GM19468 (cell line): Measurements from ENCODE around the gene CDKN1B.

Experiments
- ATAC-seq: cut with Tn5 transposase; IDR thresholded peaks from one replicate; pipeline ENCODE4 v1.9.1; 2021; ENCODE audit warnings: mild to moderate bottlenecking, moderate library complexity, moderate number of reproducible peaks; ENCODE audit not compliant: unreplicated experiment; ENCODE audit errors: extremely low read depth

Gene CDKN1B

DNA sequence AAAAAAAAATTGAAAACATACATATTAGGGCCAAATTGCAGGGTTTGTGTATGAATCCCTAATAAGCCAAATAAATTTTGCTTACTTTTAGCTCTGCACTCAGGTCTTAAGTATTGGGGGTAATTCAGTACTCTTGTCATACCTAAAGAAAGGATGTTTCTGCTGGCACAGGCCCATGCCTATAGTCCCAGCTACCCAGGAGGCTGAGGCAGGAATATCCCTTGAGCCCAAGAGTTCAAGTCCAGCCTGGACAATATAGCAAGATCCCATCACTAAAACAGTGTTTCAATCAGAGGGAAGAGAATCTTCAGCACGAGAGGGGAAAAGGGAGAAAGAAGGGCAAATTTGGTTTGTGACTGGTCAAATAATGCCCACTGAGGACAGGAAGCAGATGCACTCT, 17.8 kb upstream of the CDKN1B start:
- ATAC-seq, result no peak

DNA sequence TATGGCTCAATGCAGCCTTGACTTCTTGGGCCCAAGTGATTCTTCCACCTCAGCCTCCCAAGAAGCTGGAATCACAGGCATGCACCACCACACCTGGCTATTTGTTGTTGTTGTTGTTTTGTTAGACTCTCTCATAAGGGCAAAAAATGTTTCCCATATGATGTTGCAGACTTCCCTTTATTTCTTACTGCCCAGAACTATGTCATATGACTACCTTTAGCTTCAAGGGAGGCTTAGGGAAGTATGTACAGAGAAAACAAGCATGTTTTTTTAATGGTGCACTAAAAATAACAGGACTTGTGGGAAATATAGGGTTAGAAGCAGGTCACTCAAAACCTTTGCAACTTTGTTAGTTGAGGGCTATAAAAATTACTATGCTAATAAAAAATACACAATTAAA, 16.9 kb upstream of the CDKN1B start:
- ATAC-seq, result no peak

DNA sequence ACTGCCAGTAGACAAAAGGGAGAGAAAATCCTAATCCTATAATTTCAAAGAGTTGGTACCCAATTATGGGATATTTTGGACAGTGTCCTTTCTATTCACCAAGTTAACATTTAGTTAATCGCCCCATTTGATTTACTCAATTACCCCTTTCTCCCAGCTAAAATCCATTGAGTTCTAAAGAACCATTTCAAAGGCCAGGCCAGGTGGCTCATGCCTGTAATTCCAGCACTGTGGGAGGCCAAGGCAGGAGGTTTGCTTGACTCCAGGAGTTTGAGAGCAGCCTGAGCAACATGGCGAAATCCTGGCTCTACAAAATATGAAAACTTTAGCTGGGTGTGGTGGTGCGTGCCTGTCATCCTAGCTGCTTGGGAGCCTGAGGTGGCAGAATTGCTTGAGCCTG, 15.7 kb upstream of the CDKN1B start:
- no peak for ATAC-seq

DNA sequence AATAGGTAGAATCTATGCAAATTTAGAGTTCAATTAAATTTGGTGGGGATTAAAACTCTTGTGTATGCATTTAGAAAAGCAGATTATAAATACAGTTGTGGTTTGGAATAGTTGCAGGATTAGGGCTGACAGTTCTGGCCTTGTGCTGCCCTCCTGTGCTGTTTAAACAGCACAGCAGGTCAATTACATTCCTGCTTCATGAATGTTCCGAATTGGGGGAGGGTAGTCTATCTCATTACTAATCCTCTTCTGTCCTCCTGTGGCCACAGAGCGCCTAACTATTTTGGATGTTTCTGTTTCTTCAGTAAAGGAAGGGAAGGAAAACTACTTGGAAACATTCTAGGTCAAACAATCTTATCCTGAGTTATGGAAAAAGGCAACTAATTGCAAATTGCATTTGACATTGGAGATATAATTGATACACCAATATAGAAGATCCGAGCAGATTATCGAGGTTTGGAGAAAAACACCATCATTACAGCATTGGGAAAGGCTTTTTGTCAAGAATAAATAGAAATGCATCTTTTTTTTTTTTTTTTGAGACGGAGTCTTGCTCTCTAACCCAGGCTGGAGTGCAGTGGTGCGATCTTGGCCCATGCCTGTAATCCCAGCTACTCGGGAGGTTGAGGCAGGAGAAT, 12.5 kb upstream of the CDKN1B start:
- peak; percentile 27 for ATAC-seq

DNA sequence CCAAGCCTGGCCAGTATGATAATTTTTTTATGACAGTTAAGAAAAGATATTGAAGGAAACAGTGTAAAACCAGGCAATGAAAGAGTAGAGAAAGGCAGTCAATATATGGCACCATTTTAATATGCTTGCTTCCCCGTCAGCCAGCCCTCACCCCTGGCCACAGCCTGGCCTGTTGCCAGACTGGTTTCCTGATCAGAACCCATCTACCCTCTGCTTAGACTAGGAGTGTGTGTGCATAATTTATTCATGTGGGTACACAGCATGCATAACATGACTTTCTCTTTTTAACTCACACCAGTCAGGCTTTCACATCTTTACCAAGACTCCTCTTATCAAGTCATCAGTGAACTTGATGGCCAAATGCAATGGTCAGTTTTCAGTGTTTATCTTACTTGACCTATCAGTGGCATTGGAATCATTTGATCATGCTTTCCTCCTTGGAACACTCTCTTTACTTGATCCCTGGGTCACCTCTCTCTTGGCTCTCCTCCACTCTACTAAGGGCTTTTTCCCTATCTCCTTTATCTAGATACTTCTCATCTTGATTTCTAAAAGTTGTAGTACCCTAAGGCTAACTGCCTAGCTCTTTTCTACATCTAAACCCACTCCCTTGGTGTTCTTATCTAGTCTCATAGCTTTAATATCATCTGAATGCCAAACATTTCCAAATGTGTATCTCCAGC, 11.2 kb upstream of the CDKN1B start:
- ATAC-seq, result no peak

DNA sequence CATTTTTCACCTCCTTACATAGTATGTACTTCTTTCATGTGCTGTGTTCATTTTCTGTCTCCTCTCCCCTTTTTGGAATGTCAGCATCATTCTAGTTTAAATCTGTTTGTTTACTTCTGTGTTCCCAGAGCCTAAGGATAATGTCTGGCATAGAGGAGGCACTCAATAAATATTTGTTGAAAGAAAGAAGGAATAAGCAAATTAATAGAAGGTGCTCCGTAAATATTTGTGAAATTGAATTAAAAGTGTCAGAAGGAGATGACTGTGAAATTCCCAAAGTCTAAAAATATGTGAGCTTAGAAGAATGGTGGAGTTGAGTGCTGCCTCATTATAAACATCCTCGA, 3.3 kb upstream of the CDKN1B start:
- no peak for ATAC-seq

DNA sequence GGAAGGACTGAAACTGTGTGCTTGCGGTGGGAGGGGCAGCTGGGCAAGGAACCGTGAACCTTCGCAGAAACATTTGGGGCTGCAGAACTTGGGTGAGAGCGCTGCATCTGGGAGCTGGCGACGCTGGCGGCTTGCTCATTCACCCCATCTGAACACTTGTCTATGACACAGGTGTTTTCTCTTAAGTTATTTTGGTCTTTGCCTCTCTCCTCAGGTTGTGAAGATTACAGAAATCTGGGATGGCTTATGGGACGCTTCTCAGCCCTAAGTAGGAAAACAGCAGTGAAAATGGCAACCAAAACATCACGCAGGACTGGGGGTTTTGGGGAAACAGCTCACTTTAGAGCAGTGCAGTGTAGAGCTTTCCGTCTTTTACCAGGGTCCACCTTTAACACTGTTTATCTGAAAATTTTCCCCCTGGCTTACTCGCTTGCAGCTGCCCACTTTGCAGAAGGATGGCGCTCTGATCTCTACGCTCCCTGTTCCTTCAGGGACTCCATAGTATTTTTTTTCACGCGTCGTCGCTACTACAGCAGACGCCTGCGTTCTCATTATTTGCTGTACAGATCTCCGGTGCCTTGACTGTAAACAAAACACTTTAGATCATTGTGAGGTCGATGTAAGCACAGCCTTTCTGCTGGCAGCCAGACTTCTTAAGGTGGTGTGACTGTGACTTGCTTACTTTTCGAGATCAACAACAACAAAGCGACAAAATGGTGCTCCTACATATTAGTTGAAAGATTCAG, 2.7 kb upstream of the CDKN1B start:
- ATAC-seq, result no peak

DNA sequence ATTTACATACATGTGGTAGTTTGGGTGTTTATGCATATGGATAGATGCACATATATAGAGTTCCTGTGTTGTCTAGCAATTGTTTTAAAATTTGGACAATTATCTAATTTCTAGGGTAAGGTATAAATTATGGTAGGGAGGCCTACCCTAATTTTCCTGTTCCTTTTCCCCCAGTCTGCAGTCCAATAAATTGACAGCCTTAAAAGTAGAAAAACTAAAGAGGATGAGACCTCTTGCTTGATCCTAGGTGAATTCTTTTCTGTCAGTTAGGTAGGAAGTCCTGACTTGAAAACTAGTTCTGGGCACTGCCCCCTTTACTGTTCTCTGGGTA, 2.1 kb upstream of the CDKN1B start:
- ATAC-seq, result no peak

DNA sequence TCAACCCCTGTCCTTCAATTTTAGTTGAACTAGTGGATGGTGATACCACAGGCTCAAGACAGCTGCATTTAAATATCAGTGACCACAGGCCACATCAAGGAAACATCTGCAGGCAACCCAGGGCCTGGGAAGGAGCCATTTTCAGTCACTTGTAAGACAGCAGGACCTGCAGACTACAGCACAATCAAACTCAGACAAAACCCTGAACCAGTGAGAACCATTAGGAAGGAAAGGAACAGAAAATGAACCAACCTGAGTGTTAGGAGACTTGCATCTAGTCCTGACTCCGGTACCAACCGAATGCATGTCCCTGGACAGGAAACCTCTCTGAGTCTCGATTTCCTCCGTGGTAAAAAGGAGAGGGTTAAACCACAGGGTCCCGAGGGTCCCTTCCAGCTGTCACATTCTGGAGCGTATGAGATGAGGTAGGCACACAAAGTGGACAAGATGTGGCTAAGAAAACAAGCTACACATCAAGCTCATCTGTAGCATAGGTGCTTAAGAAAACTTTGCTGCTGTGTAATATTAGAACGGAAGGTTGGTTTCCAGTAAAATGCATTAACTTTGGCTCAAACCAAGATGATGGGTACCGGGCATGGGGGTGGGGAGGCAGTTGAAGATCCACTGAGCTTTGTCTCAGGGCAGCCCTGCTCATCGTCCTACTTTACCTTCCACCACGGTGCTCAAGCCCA, 1.6 kb upstream of the CDKN1B start:
- ATAC-seq, result no peak

DNA sequence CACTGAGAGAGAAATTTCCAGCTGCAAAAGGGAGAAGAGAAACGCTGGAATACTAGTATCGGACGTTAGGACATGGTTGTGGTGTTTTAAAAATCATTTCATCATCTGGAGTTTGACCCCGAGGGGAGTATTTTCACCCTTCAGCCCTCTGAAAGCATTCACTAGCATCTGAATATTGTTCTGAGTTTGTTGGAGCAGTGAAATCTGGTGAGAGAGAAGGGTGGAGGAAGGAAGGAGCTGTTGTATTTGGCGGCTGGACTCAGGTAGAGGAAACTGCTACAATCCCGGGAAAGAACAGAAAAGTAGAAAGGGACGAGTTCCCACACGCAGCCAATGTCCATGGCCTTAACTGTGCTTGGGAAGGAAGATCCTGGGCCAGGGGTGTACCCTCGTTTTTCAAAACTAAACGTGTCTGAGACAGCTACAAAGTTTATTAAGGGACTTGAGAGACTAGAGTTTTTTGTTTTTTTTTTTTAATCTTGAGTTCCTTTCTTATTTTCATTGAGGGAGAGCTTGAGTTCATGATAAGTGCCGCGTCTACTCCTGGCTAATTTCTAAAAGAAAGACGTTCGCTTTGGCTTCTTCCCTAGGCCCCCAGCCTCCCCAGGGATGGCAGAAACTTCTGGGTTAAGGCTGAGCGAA, 896 bp upstream of the CDKN1B start:
- ATAC-seq, result no peak

DNA sequence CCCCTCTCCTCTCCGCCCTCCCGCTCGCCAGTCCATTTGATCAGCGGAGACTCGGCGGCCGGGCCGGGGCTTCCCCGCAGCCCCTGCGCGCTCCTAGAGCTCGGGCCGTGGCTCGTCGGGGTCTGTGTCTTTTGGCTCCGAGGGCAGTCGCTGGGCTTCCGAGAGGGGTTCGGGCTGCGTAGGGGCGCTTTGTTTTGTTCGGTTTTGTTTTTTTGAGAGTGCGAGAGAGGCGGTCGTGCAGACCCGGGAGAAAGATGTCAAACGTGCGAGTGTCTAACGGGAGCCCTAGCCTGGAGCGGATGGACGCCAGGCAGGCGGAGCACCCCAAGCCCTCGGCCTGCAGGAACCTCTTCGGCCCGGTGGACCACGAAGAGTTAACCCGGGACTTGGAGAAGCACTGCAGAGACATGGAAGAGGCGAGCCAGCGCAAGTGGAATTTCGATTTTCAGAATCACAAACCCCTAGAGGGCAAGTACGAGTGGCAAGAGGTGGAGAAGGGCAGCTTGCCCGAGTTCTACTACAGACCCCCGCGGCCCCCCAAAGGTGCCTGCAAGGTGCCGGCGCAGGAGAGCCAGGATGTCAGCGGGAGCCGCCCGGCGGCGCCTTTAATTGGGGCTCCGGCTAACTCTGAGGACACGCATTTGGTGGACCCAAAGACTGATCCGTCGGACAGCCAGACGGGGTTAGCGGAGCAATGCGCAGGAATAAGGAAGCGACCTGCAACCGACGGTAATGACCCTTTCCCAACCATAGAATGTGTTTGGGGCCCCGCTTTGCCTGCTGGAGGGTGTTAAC, 615 bp downstream of the CDKN1B start:
- no peak for ATAC-seq

DNA sequence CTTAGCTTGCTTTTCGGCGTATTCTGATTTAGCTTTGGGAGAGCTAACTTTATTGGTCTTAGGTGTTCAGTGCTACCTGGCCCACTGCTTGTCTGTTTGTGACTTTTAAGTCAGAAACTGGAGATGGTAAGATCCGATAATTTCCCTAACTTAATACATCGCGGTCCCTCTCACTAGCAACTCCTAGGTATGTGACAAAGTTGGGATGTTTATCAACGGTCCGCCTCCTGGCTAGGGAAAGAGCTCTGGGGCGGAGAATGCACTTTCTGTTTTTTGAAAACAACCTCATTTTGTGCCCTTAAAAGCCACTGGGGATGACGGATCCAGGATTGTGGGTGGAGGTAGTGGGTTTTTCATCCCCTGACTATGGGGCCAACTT, 1.2 kb downstream of the CDKN1B start:
- no peak for ATAC-seq

DNA sequence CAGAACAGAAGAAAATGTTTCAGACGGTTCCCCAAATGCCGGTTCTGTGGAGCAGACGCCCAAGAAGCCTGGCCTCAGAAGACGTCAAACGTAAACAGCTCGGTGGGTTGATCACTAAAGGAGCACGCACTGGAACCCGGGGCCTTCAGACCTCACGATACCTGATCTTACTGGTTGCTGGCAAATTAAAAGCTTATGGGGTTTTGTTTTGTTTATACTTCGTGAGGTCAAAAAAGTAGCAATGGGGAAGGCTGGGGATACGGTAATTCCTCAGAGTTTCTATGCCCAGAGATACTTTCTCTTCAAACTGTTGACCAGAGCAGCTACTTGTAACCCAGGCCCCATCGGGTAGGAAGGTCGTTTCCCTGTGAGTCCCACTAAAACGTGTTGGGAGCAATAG, 1.7 kb downstream of the CDKN1B start:
- ATAC-seq, result no peak

DNA sequence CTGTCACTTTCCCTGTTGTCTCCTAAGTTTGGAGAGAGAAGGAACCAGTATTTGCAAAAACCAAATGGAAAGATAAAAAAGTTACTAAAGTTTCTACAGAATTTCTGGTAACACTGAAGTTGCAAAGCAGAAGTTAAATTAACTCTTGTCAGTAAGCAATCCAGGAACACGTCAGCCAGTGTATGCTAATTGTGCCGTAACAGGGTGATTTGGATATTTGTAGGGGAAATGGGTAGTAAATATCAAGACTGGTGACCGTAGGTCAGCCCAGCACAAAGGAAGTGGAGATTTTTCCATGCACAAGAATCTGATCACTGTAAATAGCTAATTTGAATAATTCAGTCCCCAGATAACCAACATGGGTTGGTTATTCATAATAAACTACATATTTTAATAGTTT, 2.3 kb downstream of the CDKN1B start:
- ATAC-seq, result no peak

DNA sequence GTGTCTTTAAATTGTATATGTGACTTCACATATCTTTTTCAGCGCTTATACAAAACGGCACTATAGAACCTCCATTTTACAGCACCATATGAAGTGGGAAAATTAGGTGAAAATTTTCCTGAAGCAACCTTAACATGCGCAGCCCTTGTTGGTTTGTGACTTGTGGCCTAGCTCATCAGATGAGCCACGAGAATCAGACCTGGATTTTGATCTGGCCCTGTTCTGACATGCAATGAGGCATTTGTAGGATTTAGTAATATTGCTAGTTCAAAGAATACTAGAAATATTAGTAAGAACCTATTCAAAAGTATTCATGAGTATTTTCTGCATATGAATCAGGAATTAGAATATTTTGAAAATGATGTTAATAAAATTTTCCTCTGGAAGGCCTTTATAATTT, 2.9 kb downstream of the CDKN1B start:
- no peak for ATAC-seq

DNA sequence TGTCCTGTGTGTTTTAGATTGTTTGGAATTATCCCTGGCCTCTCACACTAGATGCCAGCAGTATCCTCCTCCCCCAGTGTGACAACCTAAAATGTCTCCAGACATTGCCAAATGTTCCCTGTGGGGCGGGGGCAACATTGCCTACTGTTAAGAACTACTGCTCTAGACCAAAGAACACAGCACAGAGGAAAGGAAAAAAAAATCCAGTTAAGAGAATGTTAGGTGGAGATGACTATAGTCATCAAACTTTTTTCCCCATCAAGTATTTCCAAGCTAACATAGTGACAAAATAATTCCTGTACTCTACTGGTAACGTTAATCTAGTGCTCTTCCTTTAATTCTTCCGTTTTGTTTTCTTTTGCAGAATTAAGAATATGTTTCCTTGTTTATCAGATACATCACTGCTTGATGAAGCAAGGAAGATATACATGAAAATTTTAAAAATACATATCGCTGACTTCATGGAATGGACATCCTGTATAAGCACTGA, 3.5 kb downstream of the CDKN1B start:
- no peak for ATAC-seq

DNA sequence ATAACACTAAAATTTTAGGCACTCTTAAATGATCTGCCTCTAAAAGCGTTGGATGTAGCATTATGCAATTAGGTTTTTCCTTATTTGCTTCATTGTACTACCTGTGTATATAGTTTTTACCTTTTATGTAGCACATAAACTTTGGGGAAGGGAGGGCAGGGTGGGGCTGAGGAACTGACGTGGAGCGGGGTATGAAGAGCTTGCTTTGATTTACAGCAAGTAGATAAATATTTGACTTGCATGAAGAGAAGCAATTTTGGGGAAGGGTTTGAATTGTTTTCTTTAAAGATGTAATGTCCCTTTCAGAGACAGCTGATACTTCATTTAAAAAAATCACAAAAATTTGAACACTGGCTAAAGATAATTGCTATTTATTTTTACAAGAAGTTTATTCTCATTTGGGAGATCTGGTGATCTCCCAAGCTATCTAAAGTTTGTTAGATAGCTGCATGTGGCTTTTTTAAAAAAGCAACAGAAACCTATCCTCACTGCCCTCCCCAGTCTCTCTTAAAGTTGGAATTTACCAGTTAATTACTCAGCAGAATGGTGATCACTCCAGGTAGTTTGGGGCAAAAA, 4.1 kb downstream of the CDKN1B start:
- ATAC-seq, result no peak

DNA sequence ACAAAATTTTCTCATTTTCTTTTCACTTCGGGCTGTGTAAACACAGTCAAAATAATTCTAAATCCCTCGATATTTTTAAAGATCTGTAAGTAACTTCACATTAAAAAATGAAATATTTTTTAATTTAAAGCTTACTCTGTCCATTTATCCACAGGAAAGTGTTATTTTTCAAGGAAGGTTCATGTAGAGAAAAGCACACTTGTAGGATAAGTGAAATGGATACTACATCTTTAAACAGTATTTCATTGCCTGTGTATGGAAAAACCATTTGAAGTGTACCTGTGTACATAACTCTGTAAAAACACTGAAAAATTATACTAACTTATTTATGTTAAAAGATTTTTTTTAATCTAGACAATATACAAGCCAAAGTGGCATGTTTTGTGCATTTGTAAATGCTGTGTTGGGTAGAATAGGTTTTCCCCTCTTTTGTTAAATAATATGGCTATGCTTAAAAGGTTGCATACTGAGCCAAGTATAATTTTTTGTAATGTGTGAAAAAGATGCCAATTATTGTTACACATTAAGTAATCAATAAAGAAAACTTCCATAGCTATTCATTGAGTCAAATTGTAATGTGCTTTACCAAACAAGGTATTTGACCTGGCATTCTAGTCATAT, 4.8 kb downstream of the CDKN1B start:
- no peak for ATAC-seq
